Hepatic stellate cell (primary cell): ENCODE measurements around the gene GTF2IRD1.
"Not testable (repeated sequence)": the region's sequence is repeated elsewhere in the genome, so short reads cannot be mapped to it uniquely, and the experiment has no call there.

Source experiments
- DNase-seq: peaks from one replicate; pipeline ENCODE4 v3.0.0; 2011; ENCODE audit warnings: low spot score

The GTF2IRD1 gene

GRCh38 chr7:74493295-74493694 lies 39.6 kb downstream of the GTF2IRD1 start:
- DNase-seq = no peak

GRCh38 chr7:74494076-74494548 lies 40.4 kb downstream of the GTF2IRD1 start:
- DNase-seq = no peak

- DNase-seq = no peak
These were observed 41.7 kb downstream of the GTF2IRD1 start for GRCh38 chr7:74495112-74496086.

GRCh38 chr7:74496272-74496671 lies 42.6 kb downstream of the GTF2IRD1 start:
- DNase-seq = no peak

- not testable (repeated sequence) for DNase-seq
These were observed 43.1 kb downstream of the GTF2IRD1 start for GRCh38 chr7:74496773-74497172.

GRCh38 chr7:74498354-74498753 lies 44.6 kb downstream of the GTF2IRD1 start:
- DNase-seq = no peak

- DNase-seq = no peak
These were observed 45.5 kb downstream of the GTF2IRD1 start for GRCh38 chr7:74498996-74499834.

GRCh38 chr7:74499835-74500388 lies 46.2 kb downstream of the GTF2IRD1 start:
- DNase-seq = no peak

GRCh38 chr7:74501298-74501697 lies 47.6 kb downstream of the GTF2IRD1 start:
- DNase-seq = no peak

- DNase-seq = no peak
These were observed 48.6 kb downstream of the GTF2IRD1 start for GRCh38 chr7:74502216-74502891.

- DNase-seq = no peak
These were observed 49.4 kb downstream of the GTF2IRD1 start for GRCh38 chr7:74503061-74503460.

GRCh38 chr7:74503943-74504342 lies 50.2 kb downstream of the GTF2IRD1 start:
- DNase-seq = no peak

GRCh38 chr7:74505471-74506324 lies 52.0 kb downstream of the GTF2IRD1 start:
- DNase-seq = no peak

GRCh38 chr7:74506325-74506724 lies 52.6 kb downstream of the GTF2IRD1 start:
- DNase-seq = no peak

GRCh38 chr7:74507538-74508319 lies 54.0 kb downstream of the GTF2IRD1 start:
- no peak for DNase-seq

GRCh38 chr7:74509453-74509852 lies 55.7 kb downstream of the GTF2IRD1 start:
- not testable (repeated sequence) for DNase-seq

- DNase-seq = no peak
These were observed 57.6 kb downstream of the GTF2IRD1 start for GRCh38 chr7:74511345-74511744.

GRCh38 chr7:74512762-74513161 lies 59.1 kb downstream of the GTF2IRD1 start:
- no peak for DNase-seq

GRCh38 chr7:74514131-74514591 lies 60.5 kb downstream of the GTF2IRD1 start:
- no peak for DNase-seq

- no peak for DNase-seq
These were observed 61.6 kb downstream of the GTF2IRD1 start for GRCh38 chr7:74515276-74515675.
